Lung (tissue), 12 donors: Measurements from ENCODE around the gene ENPEP. TPM values are rescaled to one million over a fixed set of nuclear protein-coding genes. Genes with fewer than 3 reads are reported as not detected.

Experiments used
- ATAC-seq: fragments of 200-7000 bp; cut with Tn5 transposase; one replicate; pipeline ENCODE4 v1.9.1; 2020; ENCODE audit warnings: moderate number of reproducible peaks; ENCODE audit not compliant: insufficient read depth, low FRiP score
- DNase-seq, 3 donors: peaks; one replicate each; pipeline ENCODE4 v3.0.0-alpha.2; 2013 to 2017
- H3K27ac ChIP-seq, 2 donors: one replicate each; pipeline ENCODE4 v1.5.1; 2013; ENCODE audit warnings: mild to moderate bottlenecking in 2 of 2, moderate library complexity in 2 of 2, control low read depth in 1 of 2, inconsistent platforms in 1 of 2, low read depth in 1 of 2, low read length in 1 of 2
- H3K27me3 ChIP-seq, 3 donors: one replicate each; pipeline ENCODE4 v1.5.1; 2013; ENCODE audit warnings: low read length in 2 of 3; ENCODE audit not compliant: control insufficient read depth in 3 of 3, insufficient read depth in 3 of 3
- H3K36me3 ChIP-seq, 4 donors: one replicate each; pipeline ENCODE4 v1.5.1; 2013; ENCODE audit warnings: low read length in 4 of 4, mild to moderate bottlenecking in 1 of 4, moderate library complexity in 1 of 4; ENCODE audit not compliant: control insufficient read depth in 4 of 4, insufficient read depth in 4 of 4
- H3K4me1 ChIP-seq, 5 donors: one replicate each; pipeline ENCODE4 v1.5.1; 2013; ENCODE audit warnings: low read length in 5 of 5, mild to moderate bottlenecking in 2 of 5, moderate library complexity in 1 of 5; ENCODE audit not compliant: control insufficient read depth in 5 of 5, insufficient read depth in 5 of 5
- H3K4me3 ChIP-seq: one replicate; pipeline ENCODE4 v1.5.1; 2013; ENCODE audit warnings: mild to moderate bottlenecking, control low read depth, moderate library complexity
- H3K9ac ChIP-seq, 2 donors: one replicate each; pipeline ENCODE4 v1.5.1; 2013; ENCODE audit warnings: low read length in 2 of 2, control low read depth in 1 of 2; ENCODE audit not compliant: insufficient read depth in 1 of 2
- H3K9me3 ChIP-seq, 4 donors: one replicate each; pipeline ENCODE4 v1.5.1; 2013; ENCODE audit warnings: low read length in 3 of 4, mild to moderate bottlenecking in 1 of 4, moderate library complexity in 1 of 4; ENCODE audit not compliant: control insufficient read depth in 4 of 4, insufficient read depth in 3 of 4
- WGBS, 2 donors: extraction: QIAGEN DNeasy Blood & Tissue Kit; methylation state at CpG; one replicate each; pipeline ENCODE4 v1.1.7; 2013; 5-methylcytosine and 5-hydroxymethylcytosine counted together
- polyA plus RNA-seq, 2 donors: library from polyadenylated mRNA; stranded (reverse); fragments of 200-250 nt; gene quantifications; one replicate each; pipeline ENCODE4 v1.2.1, GENCODE V29; 2013
- total RNA-seq, 2 donors: library from RNA; depleted of rRNA in 1 of 2; stranded (reverse); fragments of >200 nt in 1 of 2; gene quantifications; one replicate each; pipeline ENCODE4 v1.2.1, GENCODE V29; 2014 to 2021
- TF ChIP-seq, protein P1 (sequence below): IDR thresholded peaks from 2 replicates; pipeline ENCODE4 v1.5.1; 2012; ENCODE audit warnings: mild to moderate bottlenecking; ENCODE audit errors: control extremely low read depth, extremely low read depth
- donor health status: control.
- donor health status: control.
- donor health status: Bipolar disorder and iron deficiency.
- donor health status: healthy.
- donor health status: DM: yes; HTN: yes; CAD: no.

Gene ENPEP
- total and polyA plus RNA-seq, 4 donors = 1.0 to 26.3 (median 3.6) TPM

DNA sequence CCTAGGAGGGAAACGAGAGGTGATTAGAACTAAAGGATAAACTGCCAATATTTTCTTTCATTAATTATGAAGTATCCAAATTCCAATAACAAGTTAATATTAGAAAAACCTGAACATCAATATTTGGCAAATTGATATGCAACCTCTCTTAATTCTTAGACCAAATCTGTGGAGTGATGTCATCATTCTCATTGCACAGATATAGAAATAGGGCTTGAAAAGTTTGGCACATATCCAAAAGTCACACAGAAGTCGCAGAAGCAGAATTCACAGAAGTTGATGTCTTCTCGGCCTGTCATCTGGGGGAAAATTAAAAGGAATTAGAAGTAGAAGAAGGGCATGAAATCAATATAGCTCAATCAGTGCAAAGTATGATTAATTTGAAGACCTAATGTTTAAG, 36.9 kb downstream of the ENPEP start:
- no peaks in the 10 kb centered on the region for H3K9me3 ChIP-seq
- no peaks in the 10 kb centered on the region for H3K36me3 ChIP-seq
- TF ChIP-seq, protein P1, sequence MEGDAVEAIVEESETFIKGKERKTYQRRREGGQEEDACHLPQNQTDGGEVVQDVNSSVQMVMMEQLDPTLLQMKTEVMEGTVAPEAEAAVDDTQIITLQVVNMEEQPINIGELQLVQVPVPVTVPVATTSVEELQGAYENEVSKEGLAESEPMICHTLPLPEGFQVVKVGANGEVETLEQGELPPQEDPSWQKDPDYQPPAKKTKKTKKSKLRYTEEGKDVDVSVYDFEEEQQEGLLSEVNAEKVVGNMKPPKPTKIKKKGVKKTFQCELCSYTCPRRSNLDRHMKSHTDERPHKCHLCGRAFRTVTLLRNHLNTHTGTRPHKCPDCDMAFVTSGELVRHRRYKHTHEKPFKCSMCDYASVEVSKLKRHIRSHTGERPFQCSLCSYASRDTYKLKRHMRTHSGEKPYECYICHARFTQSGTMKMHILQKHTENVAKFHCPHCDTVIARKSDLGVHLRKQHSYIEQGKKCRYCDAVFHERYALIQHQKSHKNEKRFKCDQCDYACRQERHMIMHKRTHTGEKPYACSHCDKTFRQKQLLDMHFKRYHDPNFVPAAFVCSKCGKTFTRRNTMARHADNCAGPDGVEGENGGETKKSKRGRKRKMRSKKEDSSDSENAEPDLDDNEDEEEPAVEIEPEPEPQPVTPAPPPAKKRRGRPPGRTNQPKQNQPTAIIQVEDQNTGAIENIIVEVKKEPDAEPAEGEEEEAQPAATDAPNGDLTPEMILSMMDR = no peak
- WGBS, 2 donors = 67 to 80% methylated on average over 3 of the region's 3 CpGs
- DNase-seq (peak in 2 of 3 donors; percentile 14 to 19), ATAC-seq (no peak)
- H3K4me1 ChIP-seq = no peaks in the 10 kb centered on the region
- no peak overlapping the region for H3K4me3 ChIP-seq
- H3K27me3 ChIP-seq = no peaks in the 10 kb centered on the region
- H3K27ac ChIP-seq = no peak overlapping the region
- no peak overlapping the region for H3K9ac ChIP-seq

DNA sequence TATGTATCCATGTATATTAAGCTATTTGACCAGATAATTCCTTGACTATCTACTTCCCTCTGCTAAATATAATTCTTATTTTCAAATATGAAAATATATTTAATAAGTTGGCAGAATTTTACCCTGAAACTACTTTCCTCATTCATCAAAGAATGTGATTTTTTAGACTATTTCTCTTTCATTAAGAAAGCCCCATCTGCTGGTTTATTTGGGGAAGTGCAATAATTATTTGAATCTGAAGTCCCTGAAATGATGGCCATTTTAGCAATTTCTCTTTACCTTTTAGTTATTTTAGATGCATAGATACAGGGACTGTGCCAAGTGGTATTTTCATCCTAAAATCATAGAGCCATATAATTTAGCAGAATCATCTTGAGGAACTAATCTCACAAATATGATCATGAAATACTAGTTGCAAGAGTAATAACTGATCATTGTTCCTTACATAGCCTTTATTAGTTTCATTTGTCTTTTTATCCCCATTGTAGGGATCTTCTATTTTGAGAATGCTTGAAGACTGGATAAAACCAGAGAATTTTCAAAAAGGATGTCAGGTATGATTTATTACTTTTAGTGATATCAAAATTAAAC, 39.0 kb downstream of the ENPEP start:
- Histone ChIP-seq H3K4me3 (no peak overlapping the region), H3K9me3 (no peaks in the 10 kb centered on the region), H3K4me1 (no peaks in the 10 kb centered on the region), H3K36me3 (peaks cover 0 to 4% (median 0%) of the 10 kb centered on the region in 4 donors), H3K27me3 (no peaks in the 10 kb centered on the region), H3K9ac (no peak overlapping the region), H3K27ac (no peak overlapping the region)
- TF ChIP-seq, protein P1 = peak; percentile 19
- DNase-seq (peak in 2 of 3 donors; percentile 47 to 56), ATAC-seq (no peak)

DNA sequence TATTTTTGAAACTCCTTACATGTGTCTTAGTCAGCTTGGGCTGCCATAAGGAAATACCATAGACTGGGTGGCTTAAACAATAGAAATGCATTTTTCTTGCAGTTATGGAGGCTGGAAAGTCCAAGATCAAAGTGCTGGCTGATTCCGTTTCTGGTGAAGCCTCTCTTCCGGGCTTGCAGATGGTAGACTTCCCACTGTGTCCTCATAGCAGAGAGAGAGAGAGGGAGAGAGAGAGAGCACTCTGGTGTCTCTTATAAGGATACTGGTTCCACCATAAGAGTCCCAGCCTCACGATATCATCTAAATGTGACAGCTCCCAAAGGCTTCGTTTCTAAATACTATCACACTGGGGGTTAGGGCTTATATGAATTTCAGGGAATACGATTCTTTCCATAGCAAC, 39.7 kb downstream of the ENPEP start:
- Histone ChIP-seq H3K27me3 (no peaks in the 10 kb centered on the region), H3K36me3 (peaks cover 0 to 8% (median 0%) of the 10 kb centered on the region in 4 donors), H3K9me3 (no peaks in the 10 kb centered on the region), H3K4me3 (no peak overlapping the region), H3K4me1 (no peaks in the 10 kb centered on the region), H3K9ac (no peak overlapping the region), H3K27ac (no peak overlapping the region)
- 49 to 51% methylated on average over 5 of the region's 5 CpGs for WGBS, 2 donors
- no peak for ATAC-seq
- no peak for DNase-seq
- TF ChIP-seq, protein P1 = no peak
